Activated CD4-positive, alpha-beta T cell treated with anti-CD3 and anti-CD28 coated beads, Interleukin-2, amount 50 U/mL, for 24 hours (primary cell): ENCODE data around the gene DNAL4.
A peak's percentile ranks its signal among the peaks of the same experiment; 100 is the strongest.

Source experiments
- DNase-seq, 2 donors: peaks; one replicate each; pipeline ENCODE4 v3.0.0-alpha.2; 2020; ENCODE audit warnings: low read depth in 1 of 2, low spot score in 1 of 2

Gene DNAL4

DNA sequence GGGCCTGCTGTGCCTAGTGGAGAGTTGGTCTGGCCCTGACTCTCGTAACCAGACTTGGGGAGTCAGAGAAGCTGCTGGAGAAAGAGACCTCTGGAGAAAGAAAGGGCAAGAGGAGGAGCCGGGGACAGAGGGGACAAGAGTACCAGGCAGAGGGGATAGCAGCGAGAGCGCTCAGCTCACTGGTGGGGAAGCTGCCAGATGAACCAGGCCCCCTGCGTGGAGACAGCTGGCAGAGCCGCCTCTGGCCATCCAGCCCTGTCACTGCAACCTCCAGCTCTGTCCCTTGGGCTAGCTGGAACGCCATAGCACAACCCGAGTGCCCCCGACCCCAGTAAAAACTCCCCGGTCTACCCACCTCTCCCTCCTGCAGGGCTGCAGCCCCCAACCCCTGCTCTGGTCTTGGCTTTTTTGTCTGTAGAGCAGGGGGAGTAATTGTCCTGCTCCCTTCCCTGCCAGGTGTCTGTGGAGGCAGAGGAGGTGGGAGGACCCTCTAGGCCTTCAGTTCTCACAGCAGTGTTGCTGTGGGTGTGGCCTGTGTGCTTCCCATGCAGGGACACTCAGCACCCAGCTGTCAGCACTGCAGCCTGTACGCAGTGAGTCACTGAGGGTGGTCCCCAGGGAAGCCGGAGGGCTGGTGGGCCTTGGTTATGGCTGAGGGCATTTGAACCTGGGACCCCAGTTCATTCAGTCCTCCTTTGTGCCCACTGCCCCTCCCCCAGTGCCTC lies 33.3 kb downstream of the DNAL4 start:
- DNase-seq, result no peak

DNA sequence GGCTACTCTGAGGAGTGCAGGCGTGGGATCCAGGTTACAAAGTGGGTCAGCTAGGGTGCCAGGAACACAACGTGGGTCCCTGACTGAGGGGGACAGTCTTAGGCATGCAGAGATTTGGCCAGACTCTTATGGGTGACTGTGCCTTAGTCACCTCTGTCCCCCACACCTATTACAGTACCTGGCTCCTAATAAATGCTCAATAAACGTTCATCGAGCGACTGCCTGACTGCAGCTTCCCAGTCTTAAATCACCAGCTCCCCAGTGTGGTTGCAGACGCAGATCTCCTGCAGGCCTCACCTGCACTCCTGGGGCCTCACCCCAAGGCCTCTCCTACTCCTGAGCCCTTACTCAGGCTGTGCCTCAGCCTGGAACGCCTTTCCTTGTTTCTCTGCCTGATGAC lies 34.9 kb downstream of the DNAL4 start:
- DNase-seq, result no peak

DNA sequence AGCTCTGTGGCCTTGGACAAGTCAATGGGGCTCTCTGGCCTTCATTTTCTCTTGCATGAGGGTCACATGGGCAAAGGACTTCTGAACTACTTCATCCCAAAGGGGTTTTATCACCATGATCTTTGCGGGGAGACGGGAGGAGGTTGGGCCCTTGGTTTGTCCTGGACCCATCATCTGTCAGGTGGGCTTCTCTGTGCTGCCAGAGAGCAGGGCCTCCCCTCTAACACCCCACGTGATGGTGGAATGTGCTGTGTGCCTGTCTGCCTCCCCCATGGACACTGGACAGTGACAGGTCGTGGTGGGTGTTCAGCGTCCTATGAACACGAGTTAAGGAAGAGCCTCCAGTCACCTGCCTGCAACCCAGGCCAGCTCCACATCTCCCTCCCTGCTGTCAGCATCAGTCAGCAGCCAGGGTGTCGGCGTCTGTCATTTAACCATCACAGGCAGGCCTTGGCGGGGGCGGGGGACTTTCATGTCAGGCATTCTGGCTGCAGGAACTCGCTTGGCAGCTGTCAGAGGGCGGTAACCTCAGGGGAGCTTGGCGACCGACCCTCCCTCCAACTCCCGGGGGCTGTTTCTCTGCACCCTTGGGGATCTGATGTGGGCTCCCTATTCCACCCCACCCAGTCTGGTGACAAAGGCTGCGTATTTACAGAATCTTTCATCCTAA lies 35.5 kb downstream of the DNAL4 start:
- peak; percentile 46 to 58 for DNase-seq

DNA sequence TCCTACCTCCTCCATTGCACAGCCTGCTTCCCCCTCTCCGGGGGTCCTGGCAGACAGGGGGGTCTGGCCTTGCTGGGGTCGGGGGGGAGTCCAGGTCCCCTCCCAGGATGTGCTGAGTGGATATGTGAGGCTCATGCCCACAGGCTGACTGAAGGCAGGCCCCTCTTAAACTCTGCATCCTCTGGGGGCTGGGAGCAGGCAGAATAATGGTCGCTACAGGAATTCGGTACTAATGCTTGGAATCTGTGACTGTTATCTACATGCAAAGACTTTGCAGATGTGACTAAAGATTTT lies 36.5 kb downstream of the DNAL4 start:
- no peak for DNase-seq

DNA sequence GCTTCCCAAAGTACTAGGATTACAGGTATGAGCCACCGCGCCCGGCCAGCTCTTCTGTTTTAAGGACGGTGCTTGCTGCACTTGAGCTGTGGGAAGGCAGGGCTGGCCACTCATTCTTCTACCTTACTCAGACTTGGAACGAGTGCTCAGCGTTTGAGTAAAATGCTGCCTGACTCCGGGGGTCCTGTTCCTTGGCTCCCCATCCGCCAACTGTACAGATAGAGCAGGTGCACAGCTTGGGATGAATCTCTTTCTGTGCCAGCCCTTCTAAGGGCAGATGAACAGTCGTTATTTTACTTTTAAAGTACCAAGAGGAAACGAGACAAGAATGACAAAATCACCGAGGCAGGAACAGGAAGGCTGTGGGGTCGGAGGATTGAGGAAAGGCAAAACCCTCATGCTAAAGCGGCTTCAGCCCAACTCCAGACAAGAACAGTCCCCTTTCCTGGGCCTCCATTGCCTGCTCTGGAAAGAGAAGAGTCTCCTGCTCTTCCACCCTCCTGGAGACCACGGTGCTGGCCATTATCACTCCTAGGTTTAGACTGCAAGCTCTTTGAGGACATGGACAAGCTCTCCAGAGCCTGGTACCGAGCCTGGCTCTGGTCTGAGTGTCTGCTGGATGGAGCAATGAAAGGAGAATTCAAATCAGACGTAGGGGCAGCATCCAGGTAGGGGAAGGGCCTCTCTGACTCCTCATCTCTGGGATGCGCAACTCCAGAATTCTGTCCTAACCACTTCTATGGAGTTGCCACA lies 37.1 kb downstream of the DNAL4 start:
- no peak for DNase-seq

DNA sequence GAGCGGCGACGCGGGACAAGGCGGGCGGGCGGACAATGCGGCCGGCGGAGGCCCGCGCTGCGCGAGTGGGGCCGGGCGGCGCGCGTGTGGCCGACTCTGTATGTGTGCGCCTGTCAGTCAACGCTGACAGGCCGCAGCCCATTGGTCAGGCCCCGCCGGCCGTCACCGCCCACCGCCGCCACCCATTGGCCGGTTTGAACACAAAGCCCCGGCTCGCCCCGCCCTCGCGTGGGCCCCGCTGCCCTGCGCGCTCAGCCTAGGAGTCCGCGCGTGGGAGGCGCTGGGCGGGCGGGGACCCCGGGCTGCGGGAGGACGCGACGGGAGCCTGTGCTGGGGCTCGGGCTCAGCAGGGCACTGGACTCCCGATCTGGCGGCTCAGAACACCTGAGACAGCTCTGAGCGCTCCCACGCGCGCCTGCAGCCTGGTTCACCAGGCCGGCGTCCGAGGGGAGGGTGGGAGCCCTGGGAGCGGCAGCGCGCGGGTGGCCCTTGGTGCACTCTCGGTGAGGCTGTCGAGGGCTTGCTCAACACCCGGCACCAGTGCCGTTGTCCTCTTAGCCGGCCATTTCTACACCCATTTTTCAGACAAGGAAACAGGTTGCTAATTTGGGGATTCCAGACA lies 37.9 kb downstream of the DNAL4 start, which contains the start of gene SUN2:
Gene SUN2, minus strand, starts transcription at position 88 of the 622 bp plus-strand sequence. CDS start 3,370 bp downstream, outside the sequence.
- DNase-seq, result peak; percentile 85 to 88

DNA sequence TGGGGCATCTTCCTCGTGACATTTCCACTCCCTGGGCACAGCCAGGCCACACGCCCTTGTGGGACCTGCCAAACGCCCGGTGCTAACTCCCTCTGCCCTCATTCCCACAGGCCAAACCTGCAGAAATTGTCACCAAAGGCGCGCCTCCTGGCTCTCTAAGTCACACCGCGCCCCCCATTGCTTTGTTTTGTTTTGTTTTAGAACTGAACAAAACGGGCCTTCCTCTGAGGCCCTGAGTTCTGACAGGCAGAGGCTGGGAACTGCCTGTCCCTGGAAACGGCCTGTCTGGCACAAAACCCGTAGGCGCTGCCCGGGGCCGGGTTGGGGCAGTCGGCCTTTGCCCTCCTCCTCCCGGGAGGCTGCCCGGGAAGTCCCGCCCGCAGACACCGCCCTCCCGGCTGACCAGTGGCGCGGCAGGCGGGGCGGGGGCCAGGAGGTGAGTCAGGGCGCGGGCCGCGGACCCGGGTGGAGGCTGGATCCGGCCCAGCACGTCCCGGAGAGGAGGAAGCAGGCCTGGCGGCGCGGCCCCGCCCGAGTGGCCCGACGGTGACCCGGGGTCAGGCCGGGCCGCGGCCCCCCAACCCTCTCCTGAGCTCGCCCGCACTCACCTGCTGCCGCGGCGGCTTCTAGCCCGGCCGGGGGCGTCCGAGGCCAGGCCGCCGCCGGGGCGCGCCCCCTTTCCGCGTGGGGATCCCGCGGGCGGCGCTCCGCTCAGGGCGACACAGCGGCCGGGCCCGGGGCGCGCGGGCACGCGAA lies 38.6 kb downstream of the DNAL4 start:
- peak; percentile 19 to 22 for DNase-seq

DNA sequence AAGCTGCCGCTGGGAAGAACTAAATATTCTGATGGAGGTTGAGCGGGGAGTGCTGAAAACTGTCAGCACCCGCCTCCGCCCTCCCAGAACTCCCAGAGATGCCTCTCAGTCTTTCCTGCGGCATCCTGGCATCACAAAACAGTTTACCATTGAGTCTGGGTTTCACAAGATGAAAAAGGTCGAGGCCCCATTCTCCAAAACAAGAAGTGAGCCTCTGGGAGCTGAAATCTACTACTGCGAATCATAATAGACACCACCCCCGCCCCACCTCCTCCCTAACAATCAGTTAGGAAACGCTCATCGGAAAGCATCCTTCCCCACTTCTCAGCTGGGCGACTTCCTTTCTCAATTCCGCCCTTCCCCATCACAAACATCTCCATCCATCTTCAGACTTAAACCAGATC lies 39.2 kb downstream of the DNAL4 start:
- peak in 1 of 2 donors; percentile 21 for DNase-seq

DNA sequence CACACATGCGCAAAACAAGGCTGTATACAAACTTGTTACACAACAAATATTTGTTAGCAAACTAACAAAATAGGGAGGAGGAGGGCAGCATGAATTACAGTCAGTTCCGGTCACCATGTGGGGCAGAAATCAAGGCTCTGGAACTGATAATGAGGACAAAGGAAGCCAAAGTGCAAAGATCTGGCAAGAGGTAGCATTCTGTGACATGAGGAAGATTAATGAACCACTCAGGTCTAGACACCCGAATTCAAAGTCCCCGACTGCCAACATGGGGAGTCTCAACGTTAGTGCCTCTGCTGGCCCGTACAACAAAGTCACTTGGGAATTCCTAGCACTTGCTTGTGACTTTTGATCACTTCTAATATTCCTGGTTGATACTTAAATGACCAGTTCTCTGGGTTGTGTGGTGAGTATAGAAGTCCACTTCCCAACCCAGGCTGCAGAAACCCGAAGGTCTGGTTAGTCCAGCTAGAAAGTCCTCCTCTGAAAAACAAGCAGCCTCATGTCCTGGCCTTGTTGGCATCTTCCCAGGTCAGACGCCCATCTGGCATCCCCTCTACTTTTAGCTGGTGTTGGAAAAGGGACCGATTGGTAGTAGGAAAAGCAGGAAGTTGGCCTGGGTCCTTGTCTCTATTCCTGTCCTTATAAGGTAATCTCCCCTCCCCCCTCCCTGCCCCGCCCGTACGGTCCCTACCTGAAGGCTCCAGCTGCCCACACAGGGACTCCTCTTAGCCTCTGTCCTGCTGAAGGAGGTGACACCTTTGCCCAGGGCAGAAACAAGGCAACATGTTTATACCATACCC lies 39.8 kb downstream of the DNAL4 start:
- DNase-seq, result no peak

DNA sequence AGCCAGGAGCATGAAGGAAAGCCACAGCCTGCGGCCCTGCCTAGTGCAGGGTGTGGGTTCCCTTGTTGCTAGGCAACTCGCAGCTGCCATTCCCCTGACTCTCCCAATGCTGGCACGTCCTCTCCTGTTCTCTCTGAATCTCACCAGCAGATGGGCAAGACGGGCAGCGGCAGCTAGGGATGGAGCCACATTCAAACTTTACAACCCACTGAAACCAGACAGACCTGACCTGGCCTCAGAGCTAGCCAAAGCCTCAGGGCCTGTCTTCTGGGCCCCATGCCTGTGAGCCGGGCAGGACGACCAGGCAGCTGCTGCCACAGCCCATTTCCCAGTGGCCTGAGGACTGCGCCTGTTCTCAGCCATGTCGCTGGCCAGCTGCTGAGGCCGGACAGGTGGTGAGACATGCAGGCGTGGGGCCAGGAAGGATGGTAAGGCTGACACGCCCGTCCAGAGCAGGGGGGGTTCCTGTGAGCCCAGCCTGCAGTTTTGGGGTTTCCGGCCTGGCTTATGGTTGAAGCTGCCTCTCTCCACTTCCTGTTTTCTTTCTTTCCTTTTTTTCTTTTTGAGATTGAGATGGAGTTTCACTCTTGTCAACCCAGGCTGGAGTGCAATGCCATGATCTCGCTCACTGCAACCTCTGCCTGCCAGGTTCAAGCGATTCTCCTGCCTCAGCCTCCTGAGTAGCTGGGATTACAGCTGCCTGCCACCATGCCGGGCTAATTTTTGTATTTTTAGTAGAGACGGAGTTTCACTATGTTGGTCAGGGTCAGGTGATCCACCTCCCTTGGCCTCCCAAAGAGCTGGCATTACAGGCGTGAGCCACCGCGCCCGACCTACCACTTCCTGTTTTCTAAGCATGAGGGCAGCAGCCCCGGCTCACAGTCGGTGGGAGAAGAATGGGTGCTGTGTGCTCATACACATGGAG lies 42.3 kb downstream of the DNAL4 start:
- DNase-seq, result peak in 1 of 2 donors; percentile 39

DNA sequence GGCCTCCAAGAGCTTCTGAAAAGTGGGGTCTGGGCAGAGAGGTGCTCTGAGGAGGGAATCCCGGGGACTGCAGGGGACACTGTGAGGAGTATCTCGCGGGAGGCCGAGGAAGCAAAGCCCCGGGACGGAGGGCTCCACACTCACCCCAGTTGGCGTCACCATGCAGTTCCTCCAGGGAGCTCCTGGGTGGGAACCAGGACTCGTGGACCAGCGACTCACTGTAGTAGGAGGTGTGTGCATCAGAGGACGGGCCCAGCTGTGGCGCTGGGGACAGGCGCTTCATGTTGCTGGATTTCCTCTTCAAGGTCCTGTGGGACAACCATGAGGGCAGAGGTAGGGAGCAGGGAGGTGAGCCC lies 42.9 kb downstream of the DNAL4 start:
- DNase-seq, result no peak

DNA sequence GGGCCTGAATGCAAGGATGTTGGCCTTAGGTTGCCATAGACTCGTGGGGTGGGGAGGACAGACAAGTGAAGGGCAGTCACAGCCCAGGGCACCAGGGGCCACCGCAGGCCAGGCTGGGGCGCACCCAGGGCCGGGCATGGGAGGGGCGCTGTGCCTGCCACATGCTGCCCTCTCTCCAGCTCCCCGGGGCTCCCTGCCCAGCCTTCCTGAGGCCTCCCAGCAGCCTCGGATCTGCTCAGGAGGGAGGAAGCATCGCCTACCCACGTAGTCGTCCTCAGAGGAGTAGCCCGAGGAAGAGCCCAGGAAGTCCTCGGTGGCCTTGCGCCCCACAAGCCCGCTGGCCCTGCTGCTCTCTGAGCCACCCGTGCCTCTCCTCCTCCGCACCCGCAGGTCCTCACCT lies 43.3 kb downstream of the DNAL4 start:
- no peak for DNase-seq

DNA sequence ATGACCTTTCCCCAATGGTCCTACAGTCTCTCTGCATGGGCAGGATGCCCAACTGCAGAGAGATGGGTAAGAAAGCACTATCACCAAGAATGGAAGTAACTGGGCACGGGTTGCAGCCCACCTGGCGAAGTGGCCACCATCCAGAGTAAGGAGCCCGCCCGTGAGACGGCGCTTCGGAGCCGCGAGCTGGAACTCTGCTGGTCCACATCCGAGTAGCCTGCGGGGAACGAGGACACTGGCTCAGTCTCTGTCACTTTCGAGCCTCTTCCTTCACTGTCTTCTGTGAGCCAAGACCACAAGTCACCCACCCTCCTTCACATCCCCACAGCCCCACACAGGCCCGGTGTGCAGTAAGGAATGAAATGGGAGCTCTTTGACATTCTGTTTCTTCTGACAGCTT lies 43.8 kb downstream of the DNAL4 start:
- DNase-seq, result no peak

DNA sequence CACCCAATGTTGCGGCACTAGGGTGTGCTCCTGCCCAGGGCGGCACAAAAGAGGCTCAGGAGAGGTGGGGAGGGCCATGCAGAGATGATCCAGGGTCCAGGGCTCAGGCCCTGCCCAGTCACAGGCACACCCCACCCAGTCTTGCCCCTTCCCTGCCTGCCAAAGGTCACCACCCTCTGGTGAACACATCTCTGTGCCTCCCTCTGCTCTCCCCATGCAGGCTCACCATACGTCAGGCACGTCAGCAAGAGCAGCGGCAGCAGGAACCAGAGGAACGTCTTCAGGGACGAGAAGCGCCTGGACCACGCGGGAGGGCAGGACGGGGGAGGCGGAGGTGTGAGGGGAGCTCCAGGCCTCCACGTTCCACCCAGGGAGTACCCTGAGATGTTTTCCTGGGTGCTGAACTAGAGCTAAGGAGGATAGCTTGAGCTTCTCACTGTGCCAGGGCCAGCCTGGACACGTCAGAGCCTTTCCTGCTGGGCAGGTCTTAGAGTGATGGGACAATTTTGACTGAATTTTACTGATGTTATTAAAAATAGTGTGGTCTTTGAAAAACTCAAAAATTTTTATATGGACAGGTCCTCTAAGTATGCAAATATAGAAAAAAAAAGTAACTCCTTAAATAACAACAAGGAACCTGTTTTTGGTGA lies 45.3 kb downstream of the DNAL4 start:
- no peak for DNase-seq

DNA sequence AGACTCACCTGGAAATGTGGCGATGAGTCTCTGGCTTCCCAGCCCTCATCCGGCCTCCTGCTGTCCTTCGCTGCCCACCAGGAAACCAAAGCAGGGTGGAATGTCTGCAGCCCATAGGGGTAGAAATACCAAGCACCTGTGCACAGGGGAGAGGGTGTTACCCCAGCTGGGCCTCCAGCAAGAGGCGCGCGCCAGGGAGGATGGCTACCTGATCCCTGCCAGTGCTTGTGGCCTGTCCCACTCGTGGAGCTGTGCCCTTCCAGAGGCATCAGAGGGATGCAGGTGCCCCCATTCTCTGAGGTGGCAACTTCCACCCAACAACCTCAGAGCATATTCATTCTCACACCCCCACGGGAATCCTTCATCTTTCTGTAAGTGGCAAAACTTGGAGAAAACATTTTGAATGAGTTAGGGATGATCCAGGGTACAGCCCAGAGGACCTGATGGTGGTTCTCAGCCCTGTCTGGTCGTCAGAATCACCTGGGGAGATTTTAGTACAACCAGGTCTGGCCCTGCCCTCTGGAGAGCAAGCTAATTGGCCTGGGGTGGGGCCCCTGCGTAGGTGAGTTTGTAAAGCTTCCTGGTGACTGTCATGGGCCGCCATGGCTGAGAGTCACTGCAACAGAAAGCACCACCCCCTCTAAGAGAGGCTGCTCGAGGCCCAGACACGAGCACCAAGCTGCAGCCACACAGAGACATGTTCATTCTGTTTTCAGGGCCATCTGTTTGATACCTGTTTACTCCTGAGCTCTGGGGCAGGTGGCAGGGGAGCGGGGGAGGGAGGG lies 48.1 kb downstream of the DNAL4 start:
- no peak for DNase-seq

DNA sequence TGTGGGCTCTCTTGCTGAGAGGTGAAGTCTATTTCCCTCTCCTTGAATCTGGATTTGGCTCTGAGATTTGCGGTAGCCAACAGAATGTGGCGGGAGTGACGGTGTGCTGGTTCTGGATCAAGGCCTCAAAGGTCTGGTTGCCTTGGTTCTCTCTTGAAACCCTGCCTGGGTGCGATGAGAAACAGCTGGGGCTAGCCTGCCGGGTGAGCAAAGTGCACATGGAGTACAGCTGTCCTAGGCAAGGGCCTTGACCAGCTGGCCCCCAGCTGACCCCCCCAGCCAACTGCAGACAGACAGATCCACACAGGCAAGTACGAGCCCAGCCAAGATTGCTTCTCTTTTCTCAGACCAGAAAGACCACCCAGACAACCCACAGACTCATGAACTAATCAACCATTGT lies 49.0 kb downstream of the DNAL4 start:
- DNase-seq, result no peak

DNA sequence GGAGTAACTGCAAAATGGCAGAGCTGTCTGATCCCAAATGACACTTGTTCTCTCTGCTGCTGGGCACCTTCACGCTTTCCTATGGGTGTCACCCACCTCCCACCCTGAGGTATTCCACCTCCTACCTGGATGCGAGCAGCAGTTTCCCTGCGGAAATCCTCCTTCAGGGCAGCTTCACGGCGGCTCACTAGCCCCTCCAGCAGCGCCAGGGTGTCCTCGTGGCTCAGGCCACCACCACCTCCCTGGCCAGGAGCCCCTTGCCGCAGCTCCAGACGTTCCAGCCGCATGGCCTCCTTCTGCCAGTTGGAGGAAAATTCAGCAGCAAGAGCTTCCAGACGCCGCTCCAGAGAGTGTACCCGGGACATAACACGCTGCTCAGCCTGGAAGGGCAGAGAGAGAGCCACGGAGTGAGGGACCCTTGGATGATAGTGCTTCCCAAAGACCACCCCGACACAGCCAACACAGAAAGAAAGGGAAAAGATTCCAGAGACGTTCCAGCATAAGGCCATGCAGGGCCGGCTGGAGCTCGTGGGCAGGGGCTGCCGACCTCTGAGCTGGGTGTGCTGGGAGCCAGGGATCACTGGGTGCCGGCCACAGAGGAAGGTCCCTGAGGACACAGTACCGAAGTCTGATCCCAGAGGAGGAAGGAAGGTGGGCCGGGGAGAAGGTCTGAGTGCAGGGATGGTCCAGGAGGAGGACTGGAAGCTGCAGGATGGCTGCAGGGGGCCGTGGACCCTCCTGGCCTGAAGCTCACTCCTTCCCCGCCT lies 51.6 kb downstream of the DNAL4 start:
- DNase-seq, result no peak
